ENCODE results near the gene MLPH. TPM values are rescaled to one million over a fixed set of nuclear protein-coding genes. Genes with fewer than 3 reads are reported as not detected.

Gene MLPH
- total RNA-seq, 1 donor from 2014 or later: 14.8 TPM

DNA sequence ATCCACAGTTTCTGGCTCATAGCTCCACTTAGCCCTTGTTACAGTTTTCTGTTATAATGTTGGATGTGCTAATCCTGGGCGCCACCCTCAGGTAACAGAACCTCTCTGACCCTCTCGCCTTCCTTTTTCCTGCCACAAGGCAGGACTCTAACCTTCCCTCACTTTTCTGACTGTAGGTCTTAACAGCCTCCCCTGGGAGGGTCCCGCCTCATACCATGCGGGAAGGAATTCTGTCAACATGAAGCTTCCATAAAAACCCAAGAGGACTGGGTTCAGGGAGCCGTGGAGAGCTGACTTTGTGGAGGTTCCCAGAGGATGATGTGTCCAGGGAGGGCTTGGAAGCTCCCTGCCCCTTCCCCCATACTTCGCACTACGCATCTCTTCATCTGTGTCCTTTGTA is 115.4 kb downstream of the MLPH start:
- Mint-ChIP-seq H3K36me3 (no peaks in the 10 kb centered on the region), H3K4me3 (no peak overlapping the region), H3K27ac (no peak overlapping the region), H3K27me3 (peaks cover 11% of the 10 kb centered on the region), H3K4me1 (ENCODE audit: unreplicated experiment) (peaks cover 28% of the 10 kb centered on the region), H3K9me3 (no peaks in the 10 kb centered on the region)
- TF ChIP-seq, protein P1, sequence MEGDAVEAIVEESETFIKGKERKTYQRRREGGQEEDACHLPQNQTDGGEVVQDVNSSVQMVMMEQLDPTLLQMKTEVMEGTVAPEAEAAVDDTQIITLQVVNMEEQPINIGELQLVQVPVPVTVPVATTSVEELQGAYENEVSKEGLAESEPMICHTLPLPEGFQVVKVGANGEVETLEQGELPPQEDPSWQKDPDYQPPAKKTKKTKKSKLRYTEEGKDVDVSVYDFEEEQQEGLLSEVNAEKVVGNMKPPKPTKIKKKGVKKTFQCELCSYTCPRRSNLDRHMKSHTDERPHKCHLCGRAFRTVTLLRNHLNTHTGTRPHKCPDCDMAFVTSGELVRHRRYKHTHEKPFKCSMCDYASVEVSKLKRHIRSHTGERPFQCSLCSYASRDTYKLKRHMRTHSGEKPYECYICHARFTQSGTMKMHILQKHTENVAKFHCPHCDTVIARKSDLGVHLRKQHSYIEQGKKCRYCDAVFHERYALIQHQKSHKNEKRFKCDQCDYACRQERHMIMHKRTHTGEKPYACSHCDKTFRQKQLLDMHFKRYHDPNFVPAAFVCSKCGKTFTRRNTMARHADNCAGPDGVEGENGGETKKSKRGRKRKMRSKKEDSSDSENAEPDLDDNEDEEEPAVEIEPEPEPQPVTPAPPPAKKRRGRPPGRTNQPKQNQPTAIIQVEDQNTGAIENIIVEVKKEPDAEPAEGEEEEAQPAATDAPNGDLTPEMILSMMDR (conservative IDR thresholded peaks at IDR 0.05): no peak
- no peak for DNase-seq (ENCODE audit: extremely low spot score, unreplicated experiment)

DNA sequence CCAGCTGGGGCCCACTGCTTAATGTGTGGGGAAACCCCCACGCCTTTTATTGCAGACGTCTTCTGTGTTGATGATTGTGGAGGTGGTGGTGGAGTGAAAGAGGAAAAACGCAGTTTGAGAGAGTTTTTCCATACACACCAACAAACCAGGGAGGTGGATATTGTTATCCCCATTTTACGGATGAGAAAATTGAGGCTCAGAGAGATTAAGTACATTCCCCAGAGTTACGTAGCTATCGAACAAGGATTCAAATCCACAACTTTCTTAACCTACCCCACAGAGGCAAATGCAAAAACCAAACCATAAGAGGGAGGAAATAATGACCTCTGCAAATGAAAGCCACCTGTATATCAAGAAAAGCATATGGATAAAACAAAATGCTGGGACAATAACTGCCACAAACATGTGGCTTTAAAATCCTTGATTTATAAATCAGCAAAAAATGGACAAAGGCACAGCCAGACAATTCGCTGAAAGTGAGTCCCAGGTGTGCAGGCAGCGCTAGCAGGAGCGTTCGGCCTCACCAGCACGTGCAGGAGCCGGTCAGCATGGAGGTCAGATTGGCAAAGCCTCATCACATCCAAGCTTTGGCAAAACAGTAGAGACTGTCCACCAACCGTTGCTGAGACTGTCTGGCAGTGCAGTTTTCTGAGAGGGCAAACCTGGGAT is 116.1 kb downstream of the MLPH start:
- Mint-ChIP-seq H3K4me1 (ENCODE audit: unreplicated experiment) (peaks cover 28% of the 10 kb centered on the region), H3K27ac (peak overlapping the region; percentile 75), H3K36me3 (no peaks in the 10 kb centered on the region), H3K4me3 (peak overlapping the region; percentile 57), H3K9me3 (no peaks in the 10 kb centered on the region), H3K27me3 (peaks cover 11% of the 10 kb centered on the region)
- DNase-seq (ENCODE audit: extremely low spot score, unreplicated experiment): no peak
- TF ChIP-seq, protein P1 (conservative IDR thresholded peaks at IDR 0.05): no peak

DNA sequence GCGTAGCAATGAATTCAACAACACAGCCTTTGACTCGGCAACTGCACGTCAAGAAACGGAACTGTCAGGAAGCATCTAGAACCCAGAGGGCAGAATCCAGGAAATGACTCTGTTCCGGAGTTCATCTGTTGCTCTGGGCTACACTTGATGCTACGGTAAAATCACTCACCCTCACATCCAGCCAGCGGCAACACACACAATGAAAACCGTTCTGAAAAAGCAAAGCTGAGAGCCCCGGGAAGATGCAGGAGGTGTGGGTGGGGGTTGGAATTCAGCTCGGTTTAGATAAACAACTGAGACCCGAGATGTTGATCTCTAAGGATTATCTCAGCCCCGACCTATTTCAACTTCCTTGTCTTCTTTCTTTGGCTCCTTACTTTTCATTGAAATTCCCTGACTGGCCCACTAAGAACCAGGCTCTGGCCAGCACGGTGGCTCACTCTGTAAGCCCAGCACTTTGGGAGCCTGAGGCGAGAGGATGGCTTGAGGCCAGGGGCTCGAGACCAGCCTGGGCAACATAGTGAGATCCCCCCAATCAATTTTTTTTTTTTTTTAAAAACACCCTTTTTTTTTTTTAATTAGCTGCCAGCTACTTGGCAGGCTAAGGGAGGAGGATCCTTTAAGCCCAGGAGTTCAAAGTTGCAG is 116.8 kb downstream of the MLPH start:
- peak overlapping the region; percentile 75 for H3K27ac Mint-ChIP-seq
- TF ChIP-seq, protein P1 (conservative IDR thresholded peaks at IDR 0.05): no peak

DNA sequence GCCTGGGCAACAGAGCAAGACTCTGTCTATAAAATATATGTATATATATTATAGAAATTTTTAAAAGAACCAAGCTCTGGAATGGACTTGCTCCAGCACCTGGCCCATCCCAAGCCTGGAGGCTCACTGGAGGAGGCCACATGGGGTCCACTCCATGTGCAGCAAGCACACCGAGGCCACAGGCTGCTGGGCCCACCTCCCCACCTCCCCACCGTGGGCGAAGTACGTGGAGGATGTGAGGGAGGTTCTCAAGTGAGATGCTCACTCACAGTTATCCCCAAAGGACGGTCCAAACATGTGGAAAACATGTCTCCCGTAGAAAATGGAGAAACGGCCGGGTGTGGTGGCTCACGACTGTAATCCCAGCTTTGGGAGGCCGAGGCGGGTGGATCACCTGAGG is 117.3 kb downstream of the MLPH start:
- no peak for DNase-seq (ENCODE audit: extremely low spot score, unreplicated experiment)
- Mint-ChIP-seq H3K4me3 (no peak overlapping the region), H3K9me3 (no peaks in the 10 kb centered on the region), H3K27me3 (peaks cover 8% of the 10 kb centered on the region), H3K36me3 (no peaks in the 10 kb centered on the region), H3K27ac (no peak overlapping the region), H3K4me1 (ENCODE audit: unreplicated experiment) (peaks cover 24% of the 10 kb centered on the region)
- TF ChIP-seq, protein P1 (conservative IDR thresholded peaks at IDR 0.05): no peak

More for the DNA sequence above, 116.8 kb downstream of the MLPH start:
- Mint-ChIP-seq H3K27me3 (peaks cover 8% of the 10 kb centered on the region), H3K4me3 (peak overlapping the region; percentile 57), H3K4me1 (ENCODE audit: unreplicated experiment) (peaks cover 24% of the 10 kb centered on the region), H3K9me3 (no peaks in the 10 kb centered on the region), H3K36me3 (no peaks in the 10 kb centered on the region)
- DNase-seq (ENCODE audit: extremely low spot score, unreplicated experiment): no peak

Small RNA genes within 50 kb of the gene (microRNA-seq; reads per million reads assigned to microRNA genes)
- not detected for gene MIR6811

Other genes starting within 250 kb of the MLPH start
- 4.7 and 157 TPM in 2 replicates for gene COL6A3, start 73.1 kb upstream of the MLPH start, total RNA-seq (ENCODE audit: low replicate concordance)
- gene PRLH, start 79.3 kb downstream of the MLPH start, total RNA-seq (ENCODE audit: low replicate concordance): not detected in 2 replicates
- 18.4 and 21.6 TPM in 2 replicates for gene RAB17, start 103.5 kb downstream of the MLPH start, total RNA-seq (ENCODE audit: low replicate concordance)
- gene LRRFIP1, start 140.3 kb downstream of the MLPH start, total RNA-seq (ENCODE audit: low replicate concordance): 53.8 and 73.2 TPM in 2 replicates